Epithelial cell of esophagus (primary cell): Measurements from ENCODE around the gene FUT7.

ENCODE experiments used
- DNase-seq: peaks from one replicate; pipeline ENCODE4 v3.0.0; 2010; ENCODE audit warnings: low read depth
- H3K4me3 ChIP-seq: 2 replicates; pipeline ENCODE4 v1.5.1; 2011; ENCODE audit warnings: mild to moderate bottlenecking, low read length, control low read depth
- CTCF ChIP-seq: IDR thresholded peaks from 2 replicates; pipeline ENCODE4 v1.5.1; 2011; ENCODE audit warnings: low read depth, mild to moderate bottlenecking, low read length, control low read depth, inconsistent platforms; ENCODE audit not compliant: insufficient read depth; ENCODE audit errors: missing control alignments

FUT7 gene

GRCh38 chr9:136992819-136993369 lies 39.0 kb downstream of the FUT7 start:
- peak overlapping the region; percentile 65 for H3K4me3 ChIP-seq
- DNase-seq, result no peak
- no peak for TF ChIP-seq CTCF

- TF ChIP-seq CTCF, result no peak
- DNase-seq, result peak; percentile 90
- H3K4me3 ChIP-seq, result peak within 1 kb of the TSS; percentile 65
Observed at GRCh38 chr9:136991993-136992818, 39.7 kb downstream of the FUT7 start, which contains the start of gene PAXX. Gene PAXX, plus strand, starts transcription at chr9:136992422. Its CDS starts 22 bp downstream, at chr9:136992444.

GRCh38 chr9:136990242-136990911 lies 41.5 kb downstream of the FUT7 start:
- no peak for TF ChIP-seq CTCF
- H3K4me3 ChIP-seq, result no peak overlapping the region
- no peak for DNase-seq

GRCh38 chr9:136988872-136989271 lies 43.0 kb downstream of the FUT7 start:
- no peak for DNase-seq
- TF ChIP-seq CTCF, result no peak
- no peak overlapping the region for H3K4me3 ChIP-seq

DNA sequence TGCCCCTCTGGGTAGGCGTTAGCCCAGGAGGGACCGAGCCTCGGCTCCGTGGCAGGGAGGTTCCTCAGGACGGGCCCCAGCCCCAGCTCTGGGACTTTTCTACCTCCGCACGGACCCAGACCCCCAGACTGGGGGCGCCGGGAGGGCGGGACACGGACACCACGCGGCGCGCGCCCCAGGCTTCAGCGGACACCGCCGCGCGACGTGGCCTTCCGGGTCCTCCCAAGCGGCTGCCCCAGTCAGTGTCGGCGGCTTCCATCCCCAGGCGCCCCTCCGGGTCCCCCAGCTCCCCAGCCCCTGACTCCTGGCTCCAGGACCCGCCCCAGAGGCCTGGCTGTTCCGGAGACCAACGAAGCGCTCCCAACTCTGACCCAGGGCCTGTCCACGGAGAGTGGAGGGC lies 46.0 kb downstream of the FUT7 start:
- H3K4me3 ChIP-seq, result no peak overlapping the region
- DNase-seq, result no peak
- no peak for TF ChIP-seq CTCF

DNA sequence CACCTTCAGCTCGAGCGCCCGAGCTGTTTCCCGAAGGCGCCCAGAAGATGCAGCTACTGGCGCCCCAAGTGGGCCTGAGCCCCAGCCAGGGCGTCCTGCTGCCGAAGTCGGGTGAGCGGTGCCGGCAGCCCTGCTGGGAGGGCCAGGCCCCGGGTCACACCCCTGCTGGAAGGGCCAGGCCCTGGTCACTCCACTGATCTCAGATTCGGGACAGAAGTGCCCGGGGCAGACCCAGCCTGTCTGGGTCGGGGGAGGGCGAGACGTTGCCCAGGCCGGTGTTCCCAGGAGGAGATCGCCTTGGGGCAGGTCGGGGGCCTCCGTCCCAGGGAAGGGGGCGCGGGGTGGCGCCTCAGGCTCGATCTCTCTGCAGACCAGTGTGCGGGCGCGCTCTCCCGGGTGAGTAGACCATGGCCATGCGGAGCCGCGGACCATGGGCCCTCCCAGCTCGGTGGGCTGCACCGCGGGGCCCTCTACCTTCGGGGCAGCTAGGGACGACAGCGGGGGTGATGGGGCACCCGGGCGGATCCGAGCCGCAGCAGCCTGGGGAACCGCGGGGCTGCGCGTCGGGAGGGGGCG lies 46.8 kb downstream of the FUT7 start:
- no peak for DNase-seq
- H3K4me3 ChIP-seq, result no peak overlapping the region
- no peak for TF ChIP-seq CTCF
